HepG2 (cell line): ENCODE data around the gene PSMD5. TPM values are rescaled to one million over a fixed set of nuclear protein-coding genes. Genes with fewer than 3 reads are reported as not detected.

Experiments
- ATAC-seq: fragments of 200-7000 bp; cut with Tn5 transposase; 3 replicates; pipeline ENCODE4 v1.9.1; 2020; ENCODE audit warnings: mild to moderate bottlenecking, moderate library complexity
- BruUV-seq: library from RNA; stranded (reverse); fragments of 400-500 nt; replicated peaks from 2 replicates; lab custom pipeline; 2021; lab: Mats Ljungman, UMichigan
- CTCF ChIA-PET: fragments of 300-600 bp; formaldehyde crosslinking; extraction: SDS; loops from one replicate; lab custom pipeline; 2021; ENCODE audit warnings: low total read pairs, inconsistent platforms, low intra/inter-chr PET ratio; lab: Yijun Ruan, JAX
- POLR2A ChIA-PET: fragments of 350-600 bp; sonication (Branson Sonifier 250); formaldehyde crosslinking; loops from one replicate; lab custom pipeline; 2020; ENCODE audit warnings: antibody characterized with exemption, inconsistent platforms; lab: Yijun Ruan, JAX
- DNase-seq: peaks from one replicate; pipeline ENCODE4 v3.0.0-alpha.2; 2015; ENCODE audit warnings: low spot score
- FAIRE-seq: peaks from 3 replicates; lab custom pipeline; 2011; peaks lifted over from hg19 to GRCh38; lab: Jason Lieb, UNC
- H2AFZ ChIP-seq: one replicate; pipeline ENCODE4 v1.6.1; 2011; ENCODE audit warnings: low read length, inconsistent platforms
- H3K27ac ChIP-seq: fragments of 300-600 bp; 3 replicates; pipeline ENCODE4 v1.8.0; 2011; ENCODE audit warnings: mixed run types, mild to moderate bottlenecking, mixed read lengths, low read length, inconsistent platforms; ENCODE audit not compliant: insufficient read depth; ENCODE audit errors: extremely low read length
- H3K27me3 ChIP-seq, 2 experiments: fragments of 200-600 bp in 1 of 2; 2 replicates in 1 of 2; 3 replicates in 1 of 2; pipeline versions ENCODE4 v1.6.0 to v1.8.0; 2011; ENCODE audit warnings: low read length in 2 of 2, mild to moderate bottlenecking in 2 of 2, moderate library complexity in 2 of 2, inconsistent platforms in 1 of 2; ENCODE audit not compliant: insufficient read depth in 2 of 2, control insufficient read depth in 1 of 2
- H3K36me3 ChIP-seq, 2 experiments: fragments of 200-600 bp in 1 of 2; replicated peaks in 1 of 2; 2 replicates in 1 of 2; 3 replicates in 1 of 2; pipeline versions ENCODE4 v1.5.1 to v1.8.0; 2011; ENCODE audit warnings: low read length in 2 of 2, inconsistent platforms in 1 of 2; ENCODE audit not compliant: insufficient read depth in 2 of 2, control insufficient read depth in 1 of 2
- H3K4me1 ChIP-seq: 2 replicates; pipeline ENCODE4 v1.5.1; 2012; ENCODE audit warnings: low read length, inconsistent platforms; ENCODE audit not compliant: insufficient read depth
- H3K4me2 ChIP-seq: 2 replicates; pipeline ENCODE4 v1.6.0; 2011; ENCODE audit warnings: low read depth, low read length, inconsistent platforms
- H3K4me3 ChIP-seq, 3 experiments: fragments of 200-600 bp in 1 of 3; sonication (generic), shearing (Covaris generic) in 1 of 3; replicated peaks in 1 of 3; 2 replicates each; pipeline ENCODE4 v1.5.1; 2011 to 2016; ENCODE audit warnings: low read length in 3 of 3, inconsistent platforms in 2 of 3, low read depth in 2 of 3, mild to moderate bottlenecking in 2 of 3, control low read depth in 1 of 3, mixed read lengths in 1 of 3; ENCODE audit not compliant: insufficient read depth in 1 of 3
- H3K79me2 ChIP-seq: one replicate; pipeline ENCODE4 v1.6.1; 2011; ENCODE audit warnings: low read length, inconsistent platforms; ENCODE audit not compliant: insufficient read depth
- H3K9ac ChIP-seq: 2 replicates; pipeline ENCODE4 v1.6.0; 2011; ENCODE audit warnings: mild to moderate bottlenecking, low read depth, low read length, inconsistent platforms; ENCODE audit not compliant: insufficient read depth
- H3K9me3 ChIP-seq: 2 replicates; pipeline ENCODE4 v1.5.1; 2012; ENCODE audit warnings: mild to moderate bottlenecking, low read length
- H4K20me1 ChIP-seq: 2 replicates; pipeline ENCODE4 v1.6.0; 2011; ENCODE audit warnings: inconsistent platforms, mild to moderate bottlenecking, low read length, moderate library complexity; ENCODE audit not compliant: insufficient read depth
- HIVEP1 ChIP-seq: sonication (generic); formaldehyde crosslinking; IDR thresholded peaks from 2 replicates; pipeline ENCODE4 v1.4.0; 2020; ENCODE audit warnings: mild to moderate bottlenecking, missing genetic modification reagents
- HOXA3 ChIP-seq: sonication (generic); formaldehyde crosslinking; IDR thresholded peaks from 2 replicates; pipeline ENCODE4 v1.5.0; 2020; ENCODE audit warnings: missing genetic modification reagents
- KAT7 ChIP-seq: IDR thresholded peaks from 2 replicates; pipeline ENCODE4 v1.6.1; 2018; ENCODE audit warnings: borderline replicate concordance, missing compliant biosample characterization
- KLF16 ChIP-seq, 2 experiments: sonication (generic) in 1 of 2; formaldehyde crosslinking in 1 of 2; IDR thresholded peaks; 2 replicates each; pipeline versions ENCODE4 v1.6.1 to v1.8.0; 2016 to 2023; ENCODE audit warnings: missing genetic modification reagents in 2 of 2, missing compliant biosample characterization in 1 of 2
- KLF9 ChIP-seq: IDR thresholded peaks from 2 replicates; pipeline ENCODE4 v1.6.1; 2016; ENCODE audit warnings: low read depth
- LRRFIP1 ChIP-seq: sonication (generic); formaldehyde crosslinking; conservative IDR thresholded peaks from 2 replicates; pipeline ENCODE4 v1.4.0; 2020; ENCODE audit warnings: missing genetic modification reagents
- PHF5A ChIP-seq: IDR thresholded peaks from one replicate; pipeline ENCODE4 v1.6.1; 2018; ENCODE audit warnings: low read depth, missing genetic modification reagents; ENCODE audit not compliant: unreplicated experiment
- TBL1XR1 ChIP-seq: fragments of 150-350 bp; IDR thresholded peaks from 2 replicates; pipeline ENCODE4 v1.6.1; 2014; ENCODE audit warnings: borderline replicate concordance, low read length; ENCODE audit not compliant: partially characterized antibody
- ZMYM4 ChIP-seq: sonication (generic); formaldehyde crosslinking; IDR thresholded peaks from 2 replicates; pipeline ENCODE4 v1.8.1; 2023; ENCODE audit warnings: mild to moderate bottlenecking, missing genetic modification reagents
- ZNF263 ChIP-seq: sonication (generic); formaldehyde crosslinking; IDR thresholded peaks from 2 replicates; pipeline ENCODE4 v1.4.0; 2020; ENCODE audit warnings: missing genetic modification reagents
- ZNF281 ChIP-seq: sonication (generic); formaldehyde crosslinking; IDR thresholded peaks from 2 replicates; pipeline ENCODE4 v1.4.0; 2020; ENCODE audit warnings: missing genetic modification reagents, borderline replicate concordance
- ZNF34 ChIP-seq: sonication (generic); formaldehyde crosslinking; IDR thresholded peaks from 2 replicates; pipeline ENCODE4 v1.4.0; 2020; ENCODE audit warnings: mild to moderate bottlenecking, missing genetic modification reagents, borderline replicate concordance
- ZNF740 ChIP-seq: sonication (generic); formaldehyde crosslinking; IDR thresholded peaks from 2 replicates; pipeline ENCODE4 v1.4.0; 2020; ENCODE audit warnings: missing genetic modification reagents
- ZNF75D ChIP-seq: sonication (generic); formaldehyde crosslinking; IDR thresholded peaks from 2 replicates; pipeline ENCODE4 v1.8.1; 2023; ENCODE audit warnings: missing genetic modification reagents, mild to moderate bottlenecking, borderline replicate concordance
- ZNF784 ChIP-seq: sonication (generic); formaldehyde crosslinking; IDR thresholded peaks from 2 replicates; pipeline ENCODE4 v1.5.1; 2020; ENCODE audit warnings: missing genetic modification reagents, mild to moderate bottlenecking, borderline replicate concordance
- WGBS: methylation state at CpG from one replicate; pipeline ENCODE4 v1.1.6; 2017; ENCODE audit warnings: low lambda C conversion rate; 5-methylcytosine and 5-hydroxymethylcytosine counted together
- in situ Hi-C: cut with HindIII; loops from 2 replicates; pipeline ENCODE4 v1.10.0; 2017; ENCODE audit warnings: low pct_unique_long_range_greater_than_20kb; ENCODE audit not compliant: extremely low pct_ligation_motif_present
- intact Hi-C: fragments of 100-400 bp; cut with micrococcal nuclease; formaldehyde crosslinking; loops from one replicate; pipeline ENCODE4 v1.10.0; 2022; ENCODE audit not compliant: unreplicated experiment
- polyA plus RNA-seq, 8 experiments: library from polyadenylated mRNA; depleted of rRNA in 3 of 8; stranded (reverse) in 7 of 8; unstranded in 1 of 8; fragments of >200 nt; fragmentation: Illumina TruSeq in 4 of 8; extraction: Trizol in 4 of 8; gene quantifications; 2 replicates each; pipeline versions ENCODE4 v1.2.1 to v1.2.3, GENCODE V29; 2011 to 2016; ENCODE audit warnings: low read depth in 4 of 8, missing spikeins in 1 of 8, mixed read lengths in 1 of 8; ENCODE audit not compliant: insufficient read depth in 1 of 8
- total RNA-seq, 5 experiments: library from RNA; depleted of rRNA; stranded (reverse); fragments of >200 nt; fragmentation: Illumina TruSeq; extraction: Trizol; gene quantifications; 2 replicates each; pipeline ENCODE4 v1.2.3, GENCODE V29; 2016; ENCODE audit warnings: low read depth in 1 of 5
- TF ChIP-seq, protein P1 (sequence below): IDR thresholded peaks from 2 replicates; pipeline ENCODE4 v1.6.1; 2018; ENCODE audit warnings: missing genetic modification reagents, mild to moderate bottlenecking, missing compliant biosample characterization

The PSMD5 gene
- total and polyA plus RNA-seq, 2 of the 13 experiments (the other 11 are each of a cell fraction or from before 2014, with no cell fraction given): 12.7 to 18.1 TPM

- FAIRE-seq (no peak), DNase-seq (no peak), ATAC-seq (no peak)
- H3K4me1 ChIP-seq: peaks cover 1% of the 10 kb centered on the region
- peaks cover 28 to 51% of the 10 kb centered on the region in 2 experiments for H3K36me3 ChIP-seq
- H3K4me3 ChIP-seq: no peak overlapping the region
- no peaks in the 10 kb centered on the region for H3K79me2 ChIP-seq
- H3K9ac ChIP-seq: no peak overlapping the region
- H3K27me3 ChIP-seq: no peaks in the 10 kb centered on the region
- H2AFZ ChIP-seq: no peak overlapping the region
- POLR2A ChIA-PET: no interaction called here
- WGBS: 98% methylated on average over 7 of the region's 11 CpGs
- no peak overlapping the region for H3K27ac ChIP-seq
- BruUV-seq: no TSS peak
- no peaks in the 10 kb centered on the region for H3K9me3 ChIP-seq
- intact Hi-C loops (loop anchor here (1.0 kb wide), 1 partner anchor 28 kb away; no protein-coding TSS in a partner anchor), in situ Hi-C loops (no loop called here)
- H3K4me2 ChIP-seq: no peak overlapping the region
- CTCF ChIA-PET: no interaction called here
- H4K20me1 ChIP-seq: no peaks in the 10 kb centered on the region
- no peak for TF ChIP-seq ZNF34 (CRISPR knock-in tag)
- TF ChIP-seq, protein P1, sequence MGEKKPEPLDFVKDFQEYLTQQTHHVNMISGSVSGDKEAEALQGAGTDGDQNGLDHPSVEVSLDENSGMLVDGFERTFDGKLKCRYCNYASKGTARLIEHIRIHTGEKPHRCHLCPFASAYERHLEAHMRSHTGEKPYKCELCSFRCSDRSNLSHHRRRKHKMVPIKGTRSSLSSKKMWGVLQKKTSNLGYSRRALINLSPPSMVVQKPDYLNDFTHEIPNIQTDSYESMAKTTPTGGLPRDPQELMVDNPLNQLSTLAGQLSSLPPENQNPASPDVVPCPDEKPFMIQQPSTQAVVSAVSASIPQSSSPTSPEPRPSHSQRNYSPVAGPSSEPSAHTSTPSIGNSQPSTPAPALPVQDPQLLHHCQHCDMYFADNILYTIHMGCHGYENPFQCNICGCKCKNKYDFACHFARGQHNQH (CRISPR knock-in tag): no peak
- TF ChIP-seq ZNF784 (CRISPR knock-in tag): no peak
- no peak for TF ChIP-seq ZNF281 (CRISPR knock-in tag)
- TF ChIP-seq TBL1XR1: no peak
- TF ChIP-seq KLF9 (CRISPR knock-in tag): no peak
- no peak for TF ChIP-seq PHF5A (CRISPR knock-in tag)
- no peak for TF ChIP-seq ZNF740 (CRISPR knock-in tag)
- no peak for TF ChIP-seq HOXA3 (CRISPR knock-in tag)
- no peak for TF ChIP-seq KAT7
- no peak for TF ChIP-seq LRRFIP1 (CRISPR knock-in tag)
- no peak for TF ChIP-seq HIVEP1 (CRISPR knock-in tag)
- TF ChIP-seq ZMYM4 (CRISPR knock-in tag): no peak
- TF ChIP-seq ZNF75D (CRISPR knock-in tag): no peak
- TF ChIP-seq ZNF263 (CRISPR knock-in tag): no peak
- TF ChIP-seq KLF16 (CRISPR knock-in tag; IDR thresholded peaks at IDR 0.05): no peak
Observed at GRCh38 chr9:120857902-120858301, 15.2 kb upstream of the PSMD5 start.
